GM18909 (cell line): ENCODE measurements around the gene TMEM131.
"Not testable (repeated sequence)": the region's sequence is repeated elsewhere in the genome, so short reads cannot be mapped to it uniquely, and the experiment has no call there.

ENCODE experiments used
- ATAC-seq: cut with Tn5 transposase; IDR thresholded peaks from one replicate; pipeline ENCODE4 v1.9.1; 2021; ENCODE audit warnings: mild to moderate bottlenecking; ENCODE audit not compliant: unreplicated experiment, poor library complexity

TMEM131 gene

GRCh38 chr2:97917668-97918067, 78.1 kb downstream of the TMEM131 start:
- ATAC-seq = not testable (repeated sequence)

GRCh38 chr2:97914691-97915213, 81.0 kb downstream of the TMEM131 start:
- ATAC-seq = no peak

- ATAC-seq = no peak
These were observed 81.9 kb downstream of the TMEM131 start for GRCh38 chr2:97913846-97914245.

- no peak for ATAC-seq
These were observed 83.7 kb downstream of the TMEM131 start for GRCh38 chr2:97911922-97912575.

GRCh38 chr2:97911206-97911921, 84.4 kb downstream of the TMEM131 start:
- peak; percentile 67 for ATAC-seq

GRCh38 chr2:97910403-97911205, 85.1 kb downstream of the TMEM131 start:
- ATAC-seq = no peak

- ATAC-seq = no peak
These were observed 87.5 kb downstream of the TMEM131 start for GRCh38 chr2:97908208-97908676.

GRCh38 chr2:97907369-97908100, 88.2 kb downstream of the TMEM131 start:
- ATAC-seq = no peak

GRCh38 chr2:97906307-97906706, 89.4 kb downstream of the TMEM131 start:
- no peak for ATAC-seq

- ATAC-seq = no peak
These were observed 90.5 kb downstream of the TMEM131 start for GRCh38 chr2:97905294-97905693.

GRCh38 chr2:97901862-97902261, 93.9 kb downstream of the TMEM131 start:
- ATAC-seq = no peak

GRCh38 chr2:97900806-97901205, 94.9 kb downstream of the TMEM131 start:
- ATAC-seq = no peak

GRCh38 chr2:97893042-97893441, 102.7 kb downstream of the TMEM131 start:
- not testable (repeated sequence) for ATAC-seq

- no peak for ATAC-seq
These were observed 104.1 kb downstream of the TMEM131 start for GRCh38 chr2:97891611-97892010.

- ATAC-seq = no peak
These were observed 106.6 kb downstream of the TMEM131 start for GRCh38 chr2:97889156-97889555.

- no peak for ATAC-seq
These were observed 109.9 kb downstream of the TMEM131 start for GRCh38 chr2:97885841-97886240.

- no peak for ATAC-seq
These were observed 115.4 kb downstream of the TMEM131 start for GRCh38 chr2:97880334-97880733.

GRCh38 chr2:97878865-97879264, 116.9 kb downstream of the TMEM131 start:
- no peak for ATAC-seq

GRCh38 chr2:97878317-97878716, 117.4 kb downstream of the TMEM131 start:
- ATAC-seq = not testable (repeated sequence)
